Prostate gland (tissue), 2 donors: Measurements from ENCODE around the gene MKRN1.
"Not testable (repeated sequence)": the region's sequence is repeated elsewhere in the genome, so short reads cannot be mapped to it uniquely, and the experiment has no call there.

Experiments
- CTCF ChIP-seq, 4 experiments: fragments of 200-600 bp in 2 of 4; fragments of 450-650 bp in 2 of 4; sonication (generic) in 2 of 4; IDR thresholded peaks; 1 replicate in 3 of 4; 2 replicates in 1 of 4; pipeline ENCODE4 v1.5.1; 2016 to 2019; ENCODE audit warnings: antibody characterized with exemption in 4 of 4, mild to moderate bottlenecking in 2 of 4, moderate library complexity in 2 of 4
- POLR2A ChIP-seq: fragments of 450-650 bp; IDR thresholded peaks from one replicate; pipeline ENCODE4 v1.6.1; 2016; ENCODE audit warnings: antibody characterized with exemption, mild to moderate bottlenecking

GRCh38 chr7:140507556-140507955, 28.3 kb upstream of the MKRN1 start:
- TF ChIP-seq CTCF (IDR thresholded peaks at IDR 0.05); POLR2A: not testable (repeated sequence)
